Esophagus squamous epithelium (tissue), 4 donors: ENCODE measurements around the gene GMPR2.

ENCODE experiments used
- POLR2A ChIP-seq, 4 donors: fragments of 450-650 bp; IDR thresholded peaks; one replicate each; pipeline ENCODE4 v1.6.1; 2017; ENCODE audit warnings: antibody characterized with exemption in 4 of 4, mild to moderate bottlenecking in 4 of 4, moderate library complexity in 3 of 4
- TF ChIP-seq, protein P1 (sequence below), 6 experiments: fragments of 450-650 bp in 4 of 6; fragments of 200-600 bp in 2 of 6; sonication (generic) in 2 of 6; IDR thresholded peaks; one replicate each; pipeline ENCODE4 v1.5.1; 2016 to 2019; ENCODE audit warnings: antibody characterized with exemption in 6 of 6, mild to moderate bottlenecking in 4 of 6, moderate library complexity in 4 of 6

DNA sequence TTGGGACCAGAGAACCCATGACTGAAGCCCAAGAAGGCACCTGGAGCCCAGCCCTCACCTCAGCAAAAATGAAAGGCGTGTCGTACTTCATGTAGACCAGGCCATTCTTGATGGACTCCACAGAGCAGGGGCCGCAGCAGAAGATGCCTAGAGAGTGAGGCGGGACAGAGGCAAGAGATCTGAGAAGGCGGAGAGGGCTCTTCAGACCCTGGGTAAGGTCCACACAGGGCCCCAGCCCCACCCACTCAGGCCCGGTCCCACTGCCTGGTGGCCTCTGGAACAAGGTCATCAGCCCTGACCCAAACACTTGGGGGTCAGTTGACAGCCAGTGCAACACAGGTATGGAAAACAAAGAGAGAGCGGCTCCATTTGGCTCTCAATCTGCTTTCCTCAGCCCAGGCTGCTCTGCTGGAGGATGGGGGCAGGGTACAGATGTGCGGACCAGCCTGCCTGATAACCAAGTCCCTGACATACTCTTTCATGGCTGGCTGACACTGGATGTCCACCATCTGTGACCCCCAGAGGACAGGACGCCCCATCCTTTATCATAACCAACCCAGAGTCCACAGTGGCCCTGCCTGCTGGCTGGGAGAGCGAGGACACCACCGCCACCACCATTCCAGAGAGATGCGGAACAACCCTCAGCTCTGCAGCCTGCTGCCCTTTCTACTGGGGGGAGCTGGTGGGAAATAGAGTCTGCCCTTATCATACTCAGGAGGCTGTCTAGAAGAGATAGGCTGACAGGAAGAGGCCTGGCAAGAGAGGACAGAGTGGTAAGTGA, 23.4 kb downstream of the GMPR2 start:
- TF ChIP-seq, protein P1, sequence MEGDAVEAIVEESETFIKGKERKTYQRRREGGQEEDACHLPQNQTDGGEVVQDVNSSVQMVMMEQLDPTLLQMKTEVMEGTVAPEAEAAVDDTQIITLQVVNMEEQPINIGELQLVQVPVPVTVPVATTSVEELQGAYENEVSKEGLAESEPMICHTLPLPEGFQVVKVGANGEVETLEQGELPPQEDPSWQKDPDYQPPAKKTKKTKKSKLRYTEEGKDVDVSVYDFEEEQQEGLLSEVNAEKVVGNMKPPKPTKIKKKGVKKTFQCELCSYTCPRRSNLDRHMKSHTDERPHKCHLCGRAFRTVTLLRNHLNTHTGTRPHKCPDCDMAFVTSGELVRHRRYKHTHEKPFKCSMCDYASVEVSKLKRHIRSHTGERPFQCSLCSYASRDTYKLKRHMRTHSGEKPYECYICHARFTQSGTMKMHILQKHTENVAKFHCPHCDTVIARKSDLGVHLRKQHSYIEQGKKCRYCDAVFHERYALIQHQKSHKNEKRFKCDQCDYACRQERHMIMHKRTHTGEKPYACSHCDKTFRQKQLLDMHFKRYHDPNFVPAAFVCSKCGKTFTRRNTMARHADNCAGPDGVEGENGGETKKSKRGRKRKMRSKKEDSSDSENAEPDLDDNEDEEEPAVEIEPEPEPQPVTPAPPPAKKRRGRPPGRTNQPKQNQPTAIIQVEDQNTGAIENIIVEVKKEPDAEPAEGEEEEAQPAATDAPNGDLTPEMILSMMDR (IDR thresholded peaks at IDR 0.05) = no peak
- TF ChIP-seq POLR2A (IDR thresholded peaks at IDR 0.05) = no peak
